Stimulated activated memory B cell treated with anti-CD40 and anti-IgM and Interleukin-4, amounts not matched to agents 10 μg/mL and 1 μg/mL and 100 μg/mL, for 72 hours (primary cell): ENCODE data around the gene PTPRM.

Experiments used
- ATAC-seq: fragments of 150-1000 bp; cut with Tn5 transposase; 2 replicates; pipeline ENCODE4 v1.10.0; 2021
- H3K27ac Mint-ChIP-seq: one replicate; pipeline ENCODE4 v1.8.0; 2022; ENCODE audit warnings: mild to moderate bottlenecking, mixed read lengths
- H3K27me3 Mint-ChIP-seq: one replicate; pipeline ENCODE4 v1.8.0; 2022; ENCODE audit warnings: mixed read lengths
- H3K36me3 Mint-ChIP-seq: one replicate; pipeline ENCODE4 v1.8.0; 2022; ENCODE audit warnings: mixed read lengths
- H3K4me1 Mint-ChIP-seq: one replicate; pipeline ENCODE4 v1.8.0; 2022; ENCODE audit warnings: mixed read lengths
- H3K4me3 Mint-ChIP-seq: one replicate; pipeline ENCODE4 v1.8.0; 2022; ENCODE audit warnings: mild to moderate bottlenecking, moderate library complexity, mixed read lengths
- H3K9me3 Mint-ChIP-seq: one replicate; pipeline ENCODE4 v1.8.0; 2022; ENCODE audit warnings: mixed read lengths

Gene PTPRM

GRCh38 chr18:7879717-7880116, 312.6 kb downstream of the PTPRM start:
- no peaks in the 10 kb centered on the region for H3K36me3 Mint-ChIP-seq
- H3K27me3 Mint-ChIP-seq, result no peaks in the 10 kb centered on the region
- no peak for ATAC-seq
- H3K4me3 Mint-ChIP-seq, result no peak overlapping the region
- peaks cover 3% of the 10 kb centered on the region for H3K9me3 Mint-ChIP-seq
- no peaks in the 10 kb centered on the region for H3K4me1 Mint-ChIP-seq
- no peak overlapping the region for H3K27ac Mint-ChIP-seq

DNA sequence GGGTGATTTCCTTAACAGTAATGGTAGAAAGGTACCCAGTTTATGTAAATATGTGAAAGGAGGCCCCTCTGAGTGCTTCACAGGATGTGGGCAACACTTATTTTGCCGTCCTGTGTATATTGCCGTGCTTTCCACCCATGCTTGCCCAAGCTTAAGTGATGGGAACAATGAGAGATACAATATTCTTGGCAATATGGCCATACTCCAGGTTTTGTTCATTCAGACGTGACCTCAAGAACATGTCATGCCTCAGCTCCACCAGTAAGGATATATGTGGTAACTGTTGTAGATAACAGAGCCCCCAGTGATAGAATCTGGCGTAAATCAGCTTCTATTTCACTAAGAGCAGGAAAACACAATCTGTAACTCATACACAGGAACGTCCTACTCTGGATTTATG, 318.7 kb downstream of the PTPRM start:
- Mint-ChIP-seq H3K36me3 (no peaks in the 10 kb centered on the region), H3K27ac (no peak overlapping the region), H3K4me3 (no peak overlapping the region), H3K9me3 (no peaks in the 10 kb centered on the region), H3K4me1 (no peaks in the 10 kb centered on the region), H3K27me3 (no peaks in the 10 kb centered on the region)
- no peak for ATAC-seq

GRCh38 chr18:7886436-7886835, 319.3 kb downstream of the PTPRM start:
- Mint-ChIP-seq H3K9me3 (no peaks in the 10 kb centered on the region), H3K36me3 (no peaks in the 10 kb centered on the region), H3K4me1 (no peaks in the 10 kb centered on the region), H3K27ac (no peak overlapping the region), H3K27me3 (no peaks in the 10 kb centered on the region), H3K4me3 (no peak overlapping the region)
- no peak for ATAC-seq

DNA sequence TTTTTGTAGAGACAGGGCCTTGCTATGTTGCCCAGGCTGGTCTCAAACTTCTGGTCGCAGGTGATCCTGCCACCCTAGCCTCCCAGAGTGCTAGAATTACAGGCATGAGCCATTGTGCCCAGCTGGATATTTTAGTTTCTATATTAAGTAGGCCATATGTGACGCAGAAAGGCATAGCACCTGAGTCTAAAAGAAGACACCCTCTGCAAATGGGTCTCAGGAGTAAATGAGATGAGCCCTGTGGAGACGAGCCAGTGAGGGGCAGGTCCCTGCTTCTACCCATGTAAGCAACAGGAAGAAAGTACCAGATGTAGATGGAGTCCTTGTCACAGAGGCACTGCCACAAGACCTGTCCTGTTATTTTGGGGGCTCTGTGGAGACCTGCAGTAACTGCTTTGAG, 322.4 kb downstream of the PTPRM start:
- Mint-ChIP-seq H3K36me3 (no peaks in the 10 kb centered on the region), H3K4me1 (no peaks in the 10 kb centered on the region), H3K27ac (no peak overlapping the region), H3K9me3 (no peaks in the 10 kb centered on the region), H3K27me3 (no peaks in the 10 kb centered on the region), H3K4me3 (no peak overlapping the region)
- no peak for ATAC-seq

DNA sequence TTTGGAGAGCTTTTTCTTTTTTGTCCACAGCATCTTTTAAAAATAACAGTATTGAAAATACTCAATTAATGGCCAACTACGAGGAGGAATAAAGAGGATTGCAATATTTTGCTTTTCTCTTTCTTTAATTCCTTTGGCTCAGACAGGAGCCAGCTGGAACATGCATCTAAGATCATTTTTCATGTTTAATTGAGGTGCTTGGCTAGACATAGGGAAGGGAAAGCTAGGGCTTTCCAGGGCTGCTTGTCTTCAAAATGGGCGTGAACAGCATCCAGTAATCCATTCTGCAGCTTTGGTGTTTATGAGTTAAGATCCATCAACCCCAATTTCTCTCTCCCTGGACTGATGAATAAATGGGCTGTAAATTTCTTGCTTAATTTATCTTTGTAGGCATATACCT, 323.0 kb downstream of the PTPRM start:
- no peak overlapping the region for H3K27ac Mint-ChIP-seq
- H3K4me1 Mint-ChIP-seq, result no peaks in the 10 kb centered on the region
- ATAC-seq, result no peak
- no peaks in the 10 kb centered on the region for H3K27me3 Mint-ChIP-seq
- no peak overlapping the region for H3K4me3 Mint-ChIP-seq
- no peaks in the 10 kb centered on the region for H3K9me3 Mint-ChIP-seq
- H3K36me3 Mint-ChIP-seq, result no peaks in the 10 kb centered on the region

- ATAC-seq, result no peak
- no peak overlapping the region for H3K4me3 Mint-ChIP-seq
- no peaks in the 10 kb centered on the region for H3K36me3 Mint-ChIP-seq
- no peaks in the 10 kb centered on the region for H3K9me3 Mint-ChIP-seq
- H3K27me3 Mint-ChIP-seq, result no peaks in the 10 kb centered on the region
- no peaks in the 10 kb centered on the region for H3K4me1 Mint-ChIP-seq
- no peak overlapping the region for H3K27ac Mint-ChIP-seq
Observed at GRCh38 chr18:7892556-7892955, 325.4 kb downstream of the PTPRM start.

DNA sequence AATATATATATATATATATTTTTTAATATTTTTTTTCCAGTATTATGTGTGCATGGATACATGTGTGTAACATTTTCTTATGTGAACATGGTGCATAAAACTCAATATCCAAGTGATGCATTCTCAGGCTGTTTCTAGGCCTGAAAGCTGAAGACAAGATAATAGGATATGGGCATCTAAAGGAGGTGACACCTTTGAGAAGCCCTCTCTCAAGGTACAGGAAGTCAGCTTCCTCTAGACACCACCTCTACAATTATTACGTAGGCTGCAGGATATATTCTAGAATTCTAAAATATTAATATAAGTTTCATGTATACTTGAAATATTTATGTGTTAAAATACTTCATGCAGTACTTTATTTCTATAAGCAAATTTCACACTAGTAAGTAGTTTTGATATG, 327.5 kb downstream of the PTPRM start:
- Mint-ChIP-seq H3K4me3 (no peak overlapping the region), H3K27ac (no peak overlapping the region), H3K4me1 (no peaks in the 10 kb centered on the region), H3K36me3 (no peaks in the 10 kb centered on the region), H3K9me3 (no peaks in the 10 kb centered on the region), H3K27me3 (no peaks in the 10 kb centered on the region)
- ATAC-seq, result no peak

DNA sequence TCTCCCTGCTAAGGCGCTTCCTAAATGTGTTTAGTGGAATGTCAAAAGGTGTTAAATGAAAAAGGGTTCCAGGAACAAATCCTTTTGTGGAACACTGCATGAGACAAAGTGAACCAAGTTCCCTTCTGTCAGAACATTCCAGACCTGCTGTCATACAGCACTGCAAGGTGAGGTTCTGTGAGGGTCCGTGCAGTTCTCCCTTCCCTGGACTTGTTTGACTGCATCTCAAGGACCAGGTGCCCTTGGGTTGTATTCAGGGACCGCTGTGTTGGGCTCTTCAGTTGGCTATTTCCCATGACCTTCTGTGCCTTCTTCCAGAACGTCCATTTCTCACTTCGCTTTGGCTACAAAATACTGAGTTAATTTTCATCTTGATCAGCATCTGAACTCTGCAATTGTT, 328.2 kb downstream of the PTPRM start:
- Mint-ChIP-seq H3K9me3 (no peaks in the 10 kb centered on the region), H3K36me3 (no peaks in the 10 kb centered on the region), H3K4me1 (no peaks in the 10 kb centered on the region), H3K27ac (no peak overlapping the region), H3K27me3 (no peaks in the 10 kb centered on the region), H3K4me3 (no peak overlapping the region)
- ATAC-seq, result no peak

GRCh38 chr18:7896161-7896560, 329.0 kb downstream of the PTPRM start:
- Mint-ChIP-seq H3K9me3 (no peaks in the 10 kb centered on the region), H3K4me1 (no peaks in the 10 kb centered on the region), H3K27me3 (no peaks in the 10 kb centered on the region), H3K27ac (no peak overlapping the region), H3K4me3 (no peak overlapping the region), H3K36me3 (no peaks in the 10 kb centered on the region)
- ATAC-seq, result no peak

DNA sequence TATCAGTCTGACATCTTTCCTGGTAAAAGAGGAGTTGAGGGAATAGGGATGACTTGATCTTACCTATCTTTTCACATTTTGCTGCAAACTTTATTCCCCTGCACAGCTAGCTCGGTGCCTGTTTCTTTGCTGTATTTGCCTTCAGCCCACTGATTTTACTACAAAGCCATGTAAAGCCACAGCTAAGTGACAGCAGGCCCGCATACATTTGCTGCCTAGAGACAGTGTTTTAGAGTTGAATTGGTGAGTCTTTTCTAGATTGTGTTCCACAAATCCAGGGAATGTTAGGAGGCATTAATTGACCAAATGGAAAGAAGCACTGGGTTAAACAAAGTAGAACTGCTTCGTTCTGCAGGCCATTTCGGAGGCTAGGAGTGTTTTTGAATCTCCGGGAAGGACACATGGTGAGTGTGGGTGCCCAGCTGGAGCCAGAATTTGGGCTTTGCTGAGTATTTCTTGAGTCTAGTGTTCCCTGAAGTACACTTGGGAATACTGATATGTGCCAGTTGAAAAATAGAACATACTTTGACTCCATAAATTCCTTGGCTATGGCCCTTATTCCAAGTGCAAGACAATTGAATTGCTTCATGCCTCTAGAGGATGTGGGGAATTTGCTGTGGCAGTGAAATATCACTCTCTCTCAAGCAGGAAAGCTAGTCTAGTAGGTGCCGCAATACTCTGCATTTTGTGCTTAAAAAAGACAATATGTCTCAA, 329.8 kb downstream of the PTPRM start:
- no peak overlapping the region for H3K27ac Mint-ChIP-seq
- H3K27me3 Mint-ChIP-seq, result no peaks in the 10 kb centered on the region
- H3K9me3 Mint-ChIP-seq, result no peaks in the 10 kb centered on the region
- no peaks in the 10 kb centered on the region for H3K36me3 Mint-ChIP-seq
- no peaks in the 10 kb centered on the region for H3K4me1 Mint-ChIP-seq
- ATAC-seq, result no peak
- no peak overlapping the region for H3K4me3 Mint-ChIP-seq

GRCh38 chr18:7898181-7898580, 331.1 kb downstream of the PTPRM start:
- no peaks in the 10 kb centered on the region for H3K36me3 Mint-ChIP-seq
- H3K27ac Mint-ChIP-seq, result no peak overlapping the region
- no peak overlapping the region for H3K4me3 Mint-ChIP-seq
- H3K27me3 Mint-ChIP-seq, result no peaks in the 10 kb centered on the region
- no peaks in the 10 kb centered on the region for H3K4me1 Mint-ChIP-seq
- H3K9me3 Mint-ChIP-seq, result no peaks in the 10 kb centered on the region
- no peak for ATAC-seq

- H3K36me3 Mint-ChIP-seq, result no peaks in the 10 kb centered on the region
- no peak overlapping the region for H3K27ac Mint-ChIP-seq
- no peak overlapping the region for H3K4me3 Mint-ChIP-seq
- H3K27me3 Mint-ChIP-seq, result no peaks in the 10 kb centered on the region
- no peaks in the 10 kb centered on the region for H3K4me1 Mint-ChIP-seq
- ATAC-seq, result no peak
- no peaks in the 10 kb centered on the region for H3K9me3 Mint-ChIP-seq
Observed at GRCh38 chr18:7899078-7899477, 332.0 kb downstream of the PTPRM start.

GRCh38 chr18:7900091-7900490, 333.0 kb downstream of the PTPRM start:
- H3K27me3 Mint-ChIP-seq, result no peaks in the 10 kb centered on the region
- no peak overlapping the region for H3K27ac Mint-ChIP-seq
- no peak for ATAC-seq

DNA sequence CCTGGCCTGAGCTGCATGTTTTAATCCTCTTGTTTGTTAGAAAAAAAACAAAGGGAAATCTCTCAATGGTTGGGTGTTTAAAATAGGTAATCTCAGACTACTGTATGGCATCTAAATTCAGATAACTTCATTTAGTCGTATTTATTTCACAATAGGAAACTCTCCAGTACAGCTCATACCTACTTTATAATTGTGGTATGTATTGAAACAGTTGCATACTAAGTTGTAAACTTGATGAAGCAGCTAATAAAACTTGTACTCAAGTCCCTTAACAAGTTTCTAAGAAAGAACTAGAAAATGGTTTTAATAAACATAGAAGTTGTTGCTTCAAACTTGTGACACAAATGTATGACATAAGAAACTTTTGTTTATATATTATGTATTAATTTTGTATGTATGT, 334.5 kb downstream of the PTPRM start:
- H3K27me3 Mint-ChIP-seq, result no peaks in the 10 kb centered on the region
- no peak overlapping the region for H3K4me3 Mint-ChIP-seq
- no peaks in the 10 kb centered on the region for H3K36me3 Mint-ChIP-seq
- H3K9me3 Mint-ChIP-seq, result peaks cover 4% of the 10 kb centered on the region
- no peak overlapping the region for H3K27ac Mint-ChIP-seq
- ATAC-seq, result no peak
- no peaks in the 10 kb centered on the region for H3K4me1 Mint-ChIP-seq

More at GRCh38 chr18:7900091-7900490, 333.0 kb downstream of the PTPRM start:
- Mint-ChIP-seq H3K9me3 (no peaks in the 10 kb centered on the region), H3K4me1 (no peaks in the 10 kb centered on the region), H3K4me3 (no peak overlapping the region), H3K36me3 (no peaks in the 10 kb centered on the region)

DNA sequence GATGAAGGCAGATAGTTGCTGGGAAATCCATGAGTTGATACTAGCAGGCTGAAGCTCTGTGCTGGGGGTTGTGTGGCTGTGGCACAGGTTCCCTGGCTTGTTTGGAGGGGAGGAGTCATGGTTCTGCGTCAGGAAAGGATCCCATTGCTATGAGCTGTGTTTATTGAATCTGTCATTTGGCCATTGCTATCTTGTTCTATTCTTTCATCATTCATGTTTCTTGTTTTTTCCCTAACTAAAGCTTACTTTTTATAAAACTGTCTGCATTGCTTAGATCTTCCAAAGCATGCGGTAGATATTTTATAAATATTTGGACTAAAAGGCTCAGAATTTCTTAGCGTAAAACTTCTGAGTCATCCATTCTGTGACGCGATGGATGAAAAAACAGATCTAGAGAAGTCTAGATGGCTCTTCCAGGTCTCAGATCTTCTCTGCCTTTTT, 335.3 kb downstream of the PTPRM start:
- Mint-ChIP-seq H3K9me3 (peaks cover 4% of the 10 kb centered on the region), H3K4me3 (no peak overlapping the region), H3K27me3 (no peaks in the 10 kb centered on the region), H3K36me3 (no peaks in the 10 kb centered on the region), H3K4me1 (no peaks in the 10 kb centered on the region), H3K27ac (no peak overlapping the region)
- ATAC-seq, result no peak

DNA sequence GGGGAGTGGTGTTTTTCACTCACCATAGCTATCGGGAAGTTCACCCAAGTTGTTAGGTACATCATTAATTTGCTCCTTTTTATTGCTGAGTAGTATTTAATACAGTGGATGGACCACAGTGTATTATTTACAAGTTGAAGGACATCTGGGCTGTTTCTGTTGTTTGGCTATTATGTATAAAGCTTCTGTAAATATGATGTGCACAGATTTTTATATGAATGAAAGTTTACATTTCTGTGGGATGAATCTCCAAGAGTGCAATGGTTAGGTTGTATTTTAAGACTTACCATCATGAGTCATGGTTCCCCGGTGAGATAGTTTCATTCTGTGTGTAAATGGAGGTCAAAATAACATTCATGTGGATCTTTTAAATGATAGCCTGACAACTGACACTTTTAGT, 337.4 kb downstream of the PTPRM start:
- Mint-ChIP-seq H3K4me3 (no peak overlapping the region), H3K36me3 (no peaks in the 10 kb centered on the region), H3K27me3 (no peaks in the 10 kb centered on the region), H3K4me1 (no peaks in the 10 kb centered on the region), H3K9me3 (peaks cover 4% of the 10 kb centered on the region), H3K27ac (no peak overlapping the region)
- no peak for ATAC-seq
